HG03558 (cell line): ENCODE results near the gene CALHM2.
"Not testable (repeated sequence)": the region's sequence is repeated elsewhere in the genome, so short reads cannot be mapped to it uniquely, and the experiment has no call there.

Experiments used
- ATAC-seq: cut with Tn5 transposase; IDR thresholded peaks from one replicate; pipeline ENCODE4 v1.9.1; 2021; ENCODE audit warnings: moderate number of reproducible peaks; ENCODE audit not compliant: unreplicated experiment; ENCODE audit errors: extremely low read depth

CALHM2 gene, protein sequence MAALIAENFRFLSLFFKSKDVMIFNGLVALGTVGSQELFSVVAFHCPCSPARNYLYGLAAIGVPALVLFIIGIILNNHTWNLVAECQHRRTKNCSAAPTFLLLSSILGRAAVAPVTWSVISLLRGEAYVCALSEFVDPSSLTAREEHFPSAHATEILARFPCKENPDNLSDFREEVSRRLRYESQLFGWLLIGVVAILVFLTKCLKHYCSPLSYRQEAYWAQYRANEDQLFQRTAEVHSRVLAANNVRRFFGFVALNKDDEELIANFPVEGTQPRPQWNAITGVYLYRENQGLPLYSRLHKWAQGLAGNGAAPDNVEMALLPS

DNA sequence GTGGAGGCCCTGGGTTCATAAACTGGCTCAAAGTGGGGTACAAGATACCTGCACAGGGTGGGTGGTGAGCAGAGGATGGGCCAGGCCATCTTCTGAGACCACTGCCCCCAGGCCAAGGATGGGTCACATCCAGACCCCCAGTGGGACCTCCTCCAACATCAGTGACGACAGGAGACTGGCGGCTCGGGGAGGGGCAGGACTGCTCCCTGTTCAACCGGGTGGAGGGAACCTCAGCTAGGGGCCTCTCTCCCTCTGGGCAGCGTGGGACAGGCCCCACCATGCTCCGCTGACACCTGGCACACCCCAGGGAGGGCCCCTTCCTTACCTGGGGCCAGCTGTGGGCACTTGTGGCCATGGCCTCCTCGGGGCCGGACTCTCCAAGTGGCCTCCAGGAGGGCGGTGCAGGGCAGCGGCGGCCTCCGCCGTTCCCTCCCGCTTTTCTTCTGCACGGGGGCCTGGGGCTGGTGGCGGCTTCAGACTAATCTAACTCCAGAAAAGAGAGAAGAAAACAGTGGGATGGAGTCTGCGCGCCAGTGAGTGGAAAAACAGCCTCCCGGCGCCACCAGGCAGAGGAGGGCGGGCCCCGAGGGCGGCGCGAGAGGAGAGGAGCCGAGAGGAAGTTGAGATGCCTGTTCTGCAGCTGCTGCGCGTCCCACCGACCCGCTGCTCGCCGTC, at the start of gene CALHM2:
Gene CALHM2, minus strand, starts transcription at position 540 of the 675 bp plus-strand sequence. CDS start 2,429 bp downstream, outside the sequence.
- ATAC-seq: no peak

DNA sequence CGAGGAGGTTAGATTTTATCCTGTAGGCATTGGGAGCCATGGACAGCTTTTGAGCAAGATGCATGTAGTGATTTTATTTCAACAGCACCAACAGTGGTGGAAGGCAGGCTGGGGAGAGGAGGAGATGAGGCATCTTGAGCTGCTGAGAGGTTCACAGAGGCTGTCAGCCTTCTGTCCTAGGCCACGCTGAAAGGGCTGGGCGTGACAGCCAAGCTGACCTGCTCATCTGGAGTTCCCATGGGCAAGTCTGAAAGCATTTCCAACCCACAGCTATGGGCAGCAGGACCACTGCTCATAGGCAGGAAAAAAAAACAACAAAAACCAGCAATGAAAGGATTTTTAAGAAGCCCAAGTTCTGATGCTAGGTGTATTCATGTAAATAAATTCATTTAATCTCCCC, 49.0 kb upstream of the CALHM2 start:
- no peak for ATAC-seq

DNA sequence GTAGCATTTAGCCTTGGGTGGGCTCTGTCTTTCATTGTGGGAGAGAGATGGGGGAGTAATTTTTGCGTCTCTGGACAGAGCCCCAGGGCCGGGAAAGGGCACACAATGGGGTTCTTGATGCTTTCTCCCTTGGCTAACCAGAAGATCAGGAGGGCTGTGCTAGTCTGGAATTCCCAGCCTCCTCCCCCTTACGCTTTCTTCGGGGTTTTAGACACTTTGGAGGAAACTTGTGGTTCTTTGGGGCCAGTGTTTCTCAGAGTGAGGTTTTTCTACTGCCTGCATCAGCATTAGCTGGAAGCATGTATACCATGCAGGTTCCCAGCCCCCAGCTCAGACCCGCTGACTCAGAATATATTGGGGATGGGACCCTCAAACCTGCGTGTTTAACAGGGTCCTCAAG, 48.3 kb upstream of the CALHM2 start:
- no peak for ATAC-seq

DNA sequence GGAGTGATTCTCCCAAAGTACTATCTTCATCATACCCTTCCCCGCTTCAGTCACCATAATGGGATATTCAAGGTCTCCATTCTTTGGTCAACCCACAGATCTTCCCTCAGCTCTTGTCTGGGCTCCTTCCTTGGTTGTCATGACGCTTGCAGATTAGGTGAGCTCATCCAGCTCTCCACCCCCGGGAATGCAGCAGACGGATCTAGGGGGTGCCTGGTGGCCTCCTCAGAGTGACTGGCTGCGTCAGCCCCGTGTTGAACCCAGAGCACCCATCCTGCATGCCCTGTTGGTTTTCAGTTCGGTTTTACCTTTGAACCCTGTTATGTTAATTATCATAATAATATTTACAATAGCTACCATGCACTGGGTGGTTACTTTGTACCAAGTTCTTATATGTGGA, 47.7 kb upstream of the CALHM2 start:
- ATAC-seq: no peak

DNA sequence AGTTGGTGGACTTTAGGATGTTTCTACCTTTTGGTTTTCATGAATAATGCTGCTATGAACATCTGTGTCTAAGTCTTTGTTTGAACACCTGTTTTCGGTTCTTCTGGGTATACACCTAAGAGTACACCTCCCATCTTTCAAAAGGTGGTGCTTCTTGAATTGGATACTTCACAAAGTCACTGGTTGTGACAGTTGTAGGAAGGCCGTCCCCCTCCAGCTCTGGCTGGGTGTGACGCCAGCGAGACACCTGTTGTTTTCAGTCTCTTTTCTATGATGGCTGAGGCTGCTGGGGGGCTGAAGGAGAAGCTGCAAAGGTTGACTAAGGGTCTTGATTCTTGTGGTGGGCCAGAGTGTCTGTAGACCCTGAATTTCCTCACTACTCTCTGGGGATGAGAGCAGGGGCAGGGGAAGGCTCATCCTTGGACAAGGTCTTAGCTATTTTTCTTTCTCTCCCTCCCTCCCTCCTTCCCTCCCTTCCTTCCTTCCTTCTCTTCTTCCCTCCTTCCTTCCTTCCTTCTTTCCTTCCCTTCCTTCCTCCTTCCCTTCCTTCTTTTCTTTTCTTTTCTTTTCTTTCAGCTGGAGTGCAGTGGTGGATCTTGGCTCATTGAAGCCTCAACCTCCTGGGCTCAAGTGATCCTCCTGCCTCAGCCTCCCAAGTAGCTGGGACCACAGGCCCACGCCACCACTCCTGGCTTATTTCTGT, 46.9 kb upstream of the CALHM2 start:
- ATAC-seq: no peak

DNA sequence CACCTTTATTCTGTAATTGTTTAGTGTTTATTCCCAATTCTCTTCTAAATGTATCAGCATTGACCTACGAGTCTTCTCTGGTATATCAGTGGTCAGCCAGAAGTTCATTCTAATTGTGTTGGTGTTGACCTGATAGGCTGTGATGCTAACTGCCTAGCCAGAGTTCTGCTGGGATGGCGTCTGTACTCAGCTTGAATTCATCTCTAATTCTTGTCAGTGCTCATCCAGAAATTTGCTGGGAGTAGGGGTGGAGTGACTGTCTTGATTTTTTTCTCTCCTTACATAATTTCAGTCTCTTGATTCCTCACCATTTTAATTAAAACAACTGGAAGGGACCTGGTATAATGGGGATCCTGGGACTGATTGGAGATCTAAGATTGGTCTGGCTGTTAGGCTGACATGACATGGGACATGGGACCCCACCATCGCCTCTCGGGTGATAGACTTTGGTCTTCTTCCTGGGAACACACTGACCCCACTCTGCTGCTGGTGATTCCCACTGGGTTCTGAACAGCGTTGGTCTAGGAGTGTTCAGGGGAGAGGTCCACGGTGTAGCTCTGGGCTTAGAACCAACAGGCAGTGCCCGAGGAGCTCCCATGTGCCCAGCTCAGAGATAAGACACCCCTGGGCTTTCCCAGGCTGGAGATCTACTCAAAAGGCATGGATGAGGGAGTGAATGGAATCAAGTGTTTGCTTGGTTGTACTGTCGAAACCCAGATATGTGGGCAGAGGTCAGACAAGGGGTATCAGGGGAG, 45.2 kb upstream of the CALHM2 start:
- no peak for ATAC-seq

DNA sequence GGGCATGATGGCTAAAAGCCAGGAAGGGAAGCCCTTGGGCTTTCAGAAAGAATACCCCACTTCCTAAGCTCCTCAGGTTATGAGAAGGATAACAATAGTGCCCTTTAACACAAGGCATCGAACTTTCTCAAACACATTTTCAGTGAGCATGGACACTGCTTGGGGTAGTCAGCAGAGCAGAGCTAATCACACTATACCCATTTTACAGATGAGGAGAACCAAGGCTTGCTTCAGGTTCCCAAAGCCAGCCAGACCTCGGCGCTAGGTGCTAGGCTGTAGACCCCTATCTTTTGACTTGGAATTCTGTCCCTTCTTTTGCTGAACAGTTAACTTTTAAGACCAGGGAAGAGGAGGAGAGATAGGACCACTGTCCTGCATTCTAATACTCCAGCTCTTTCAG, 43.2 kb upstream of the CALHM2 start:
- no peak for ATAC-seq

DNA sequence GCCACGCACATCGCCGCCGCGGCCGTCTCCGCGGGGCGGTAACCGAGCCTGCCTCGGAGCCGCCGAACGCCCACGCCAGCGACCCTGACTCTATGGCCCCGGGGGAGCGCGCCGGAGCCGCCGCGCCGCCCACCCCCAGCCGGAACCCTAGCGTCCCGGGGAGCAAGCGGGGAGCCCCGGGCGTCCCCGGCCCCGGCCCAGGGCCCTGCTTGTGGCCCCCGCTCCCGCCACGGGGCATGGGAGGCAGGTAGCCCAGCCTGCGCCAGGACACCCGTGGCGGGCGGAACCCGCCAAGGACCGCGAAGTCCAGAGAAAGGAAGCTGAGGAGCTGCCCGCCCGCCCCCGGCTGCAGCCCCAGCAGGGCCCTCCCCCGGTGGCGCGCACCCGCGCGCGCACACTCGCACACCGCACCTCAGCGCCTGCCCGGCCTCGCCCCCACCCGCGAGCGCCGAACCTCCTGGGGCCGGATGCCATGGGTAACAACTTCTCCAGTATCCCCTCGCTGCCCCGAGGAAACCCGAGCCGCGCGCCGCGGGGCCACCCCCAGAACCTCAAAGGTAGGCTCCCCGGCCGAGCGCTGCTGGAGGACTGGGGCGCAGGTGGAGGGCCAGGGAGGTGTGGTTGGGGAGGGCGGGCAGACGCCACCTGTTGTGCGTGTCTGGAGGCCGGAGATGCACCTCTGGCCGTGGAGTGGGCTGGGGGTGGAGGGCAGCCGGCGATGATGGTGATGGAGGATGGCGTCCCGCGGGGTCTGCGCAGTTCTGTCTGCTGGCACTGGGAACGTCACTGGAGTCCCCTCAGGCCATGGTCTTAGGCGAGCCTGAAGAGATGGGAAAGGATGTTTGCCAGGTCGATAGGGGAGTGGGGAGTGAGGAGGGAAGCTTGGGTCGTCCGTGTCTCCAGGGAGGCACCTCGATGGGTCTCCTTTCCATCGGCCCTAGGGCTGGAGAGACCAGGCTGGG, 42.0 kb upstream of the CALHM2 start:
- no peak for ATAC-seq

DNA sequence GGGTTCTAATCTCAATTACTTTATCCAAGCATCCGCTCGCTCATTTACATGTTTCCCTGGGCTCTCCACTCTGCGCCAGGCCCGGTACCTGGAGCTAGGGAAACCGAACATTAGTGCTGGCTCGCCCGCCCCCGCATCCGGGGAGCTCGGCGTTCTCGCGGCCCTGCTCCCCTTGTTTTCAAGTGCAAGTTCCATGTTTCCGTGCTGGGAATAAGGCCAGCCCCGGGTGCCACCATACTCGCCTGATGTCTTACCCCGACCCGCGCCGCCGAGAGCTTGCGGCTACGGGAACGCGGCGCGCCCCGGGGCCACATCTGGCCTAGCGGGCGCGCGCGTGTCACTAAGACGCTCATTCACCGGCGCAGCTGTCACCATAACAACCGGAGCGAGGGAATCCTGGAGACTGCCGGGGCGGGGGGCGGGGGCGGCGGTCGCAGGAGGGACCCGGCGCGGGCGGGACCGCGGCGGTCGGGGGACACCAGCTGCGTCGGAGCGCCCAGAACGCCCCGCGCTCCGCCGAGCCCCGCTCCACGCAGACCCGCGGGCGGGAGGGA, 41.3 kb upstream of the CALHM2 start, which contains the start of gene NEURL1:
Gene NEURL1, plus strand, starts transcription at position 344 of the 554 bp plus-strand sequence. CDS start 683 bp downstream, outside the sequence.
- ATAC-seq: no peak

DNA sequence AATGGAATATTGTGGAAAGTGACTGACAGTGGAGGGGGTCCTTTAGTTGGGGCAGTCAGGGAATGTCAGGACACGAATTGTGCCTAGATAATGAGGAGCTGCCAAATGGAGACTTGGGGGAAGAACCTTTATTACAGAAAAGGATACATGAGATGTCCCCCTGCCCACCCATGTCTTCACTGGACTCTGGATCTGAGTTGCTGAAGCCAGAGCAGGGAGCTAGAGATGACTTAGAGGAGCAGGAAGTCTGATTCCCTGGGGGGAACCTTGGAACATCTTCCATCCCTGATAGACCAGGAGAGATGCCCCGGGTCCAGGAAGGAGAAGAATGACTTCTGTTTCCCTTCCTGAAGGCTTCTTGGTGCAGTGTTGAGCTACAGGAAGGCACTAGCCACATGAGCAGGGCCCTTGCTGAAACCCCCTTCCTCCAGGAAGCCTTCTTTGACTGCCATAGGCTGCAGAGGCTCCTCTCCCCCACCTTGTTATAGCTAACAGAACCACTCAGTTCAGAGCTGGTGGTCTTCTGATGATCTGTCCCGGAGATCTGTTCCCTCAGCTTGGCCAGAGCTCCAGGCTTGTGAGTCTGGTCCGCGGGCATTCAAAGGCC, 40.6 kb upstream of the CALHM2 start:
- no peak for ATAC-seq

DNA sequence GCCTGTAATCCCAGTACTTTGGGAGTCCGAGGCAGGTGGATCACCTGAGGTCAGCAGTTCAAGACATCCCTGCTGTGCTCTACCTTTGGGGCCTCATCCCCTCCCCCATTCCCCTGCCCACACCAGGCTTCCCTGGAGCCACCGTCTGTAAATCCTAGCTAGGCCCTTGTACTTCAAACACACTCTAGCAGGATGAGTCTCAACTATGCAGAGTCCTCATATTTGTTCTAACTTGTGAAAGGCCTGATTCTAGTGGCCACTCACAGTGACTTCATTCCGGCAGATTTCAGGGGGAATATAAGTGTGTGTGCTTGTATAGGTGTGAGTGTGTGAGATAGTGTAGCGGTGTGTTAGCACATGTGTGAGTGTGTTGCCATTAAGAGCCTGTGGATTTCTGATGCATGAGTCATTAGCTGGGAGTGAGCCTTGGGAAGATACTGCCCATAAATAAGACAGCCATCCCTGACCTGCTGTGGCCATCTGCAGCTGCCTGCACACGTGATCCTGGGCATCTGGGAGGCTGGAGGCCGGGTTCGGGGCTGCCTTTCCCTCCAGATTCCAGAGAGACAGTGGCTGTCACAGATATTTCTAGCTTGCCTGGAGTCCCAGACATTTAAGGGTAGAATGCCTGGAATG, 39.7 kb upstream of the CALHM2 start:
- ATAC-seq: no peak

DNA sequence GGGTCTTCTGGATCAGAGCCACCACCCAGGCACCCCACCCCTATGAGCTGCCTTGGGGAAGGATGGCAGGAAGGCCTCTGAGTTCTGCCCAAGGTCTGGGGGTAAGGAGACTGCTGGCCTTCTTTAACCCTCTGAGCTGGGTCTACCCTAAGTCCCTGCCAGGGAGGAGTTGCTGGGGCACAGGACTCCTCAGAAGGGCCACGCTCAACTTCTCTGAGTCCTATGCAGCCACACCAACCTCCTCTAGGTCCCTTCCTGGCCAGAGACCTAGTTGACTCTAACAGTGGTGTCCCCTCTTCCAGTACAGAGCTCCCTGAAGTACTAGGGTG, 38.8 kb upstream of the CALHM2 start:
- no peak for ATAC-seq

DNA sequence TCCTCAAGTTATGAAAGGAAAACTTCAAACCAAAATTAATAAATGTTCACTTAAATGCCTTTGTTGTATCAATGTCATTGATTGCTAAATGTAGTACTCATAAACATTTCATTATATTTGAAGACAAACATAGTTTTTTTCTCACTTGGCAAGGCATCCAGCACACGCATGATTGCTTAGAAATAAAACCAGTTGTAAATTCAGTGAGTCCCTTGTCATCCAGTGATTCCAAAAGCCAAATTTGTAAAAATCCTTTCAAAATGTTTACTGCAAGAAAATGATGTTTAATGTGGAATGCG, 35.2 kb upstream of the CALHM2 start:
- no peak for ATAC-seq

DNA sequence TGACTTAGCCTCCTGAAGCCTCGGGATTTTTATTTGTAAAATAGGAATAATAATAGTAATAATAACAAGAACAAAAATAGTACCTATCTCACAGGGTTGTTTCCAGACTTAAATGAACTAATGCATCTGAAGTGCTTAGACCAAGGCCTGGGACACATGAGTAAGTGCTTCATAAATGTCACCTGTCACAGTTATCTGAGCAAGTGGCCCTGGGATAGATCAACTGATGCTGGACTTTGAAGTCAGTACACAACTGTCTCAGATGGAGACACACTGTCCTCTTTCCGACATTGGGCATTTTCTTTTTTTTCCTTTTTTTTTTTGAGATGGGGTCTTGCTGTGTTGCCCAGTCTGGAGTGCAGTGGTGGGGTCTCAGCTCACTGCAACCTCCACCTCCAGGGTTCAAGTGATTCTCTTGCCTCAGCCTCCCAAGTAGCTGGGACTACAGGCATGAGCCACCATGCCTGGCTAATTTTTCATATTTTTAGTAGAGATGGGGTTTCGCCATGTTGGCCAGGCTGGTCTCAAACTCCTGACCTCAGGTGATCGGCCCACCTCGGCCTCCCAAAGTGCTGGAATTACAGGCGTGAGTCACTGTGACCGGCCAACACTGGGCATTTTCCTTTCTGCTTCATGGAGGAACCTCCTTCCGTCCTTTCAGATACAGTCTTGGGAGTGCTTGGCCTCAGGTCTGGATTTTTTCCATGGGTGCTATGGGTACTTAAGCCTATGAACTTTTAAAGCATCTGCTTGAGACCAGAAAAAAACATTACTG, 34.7 kb upstream of the CALHM2 start:
- not testable (repeated sequence) for ATAC-seq

DNA sequence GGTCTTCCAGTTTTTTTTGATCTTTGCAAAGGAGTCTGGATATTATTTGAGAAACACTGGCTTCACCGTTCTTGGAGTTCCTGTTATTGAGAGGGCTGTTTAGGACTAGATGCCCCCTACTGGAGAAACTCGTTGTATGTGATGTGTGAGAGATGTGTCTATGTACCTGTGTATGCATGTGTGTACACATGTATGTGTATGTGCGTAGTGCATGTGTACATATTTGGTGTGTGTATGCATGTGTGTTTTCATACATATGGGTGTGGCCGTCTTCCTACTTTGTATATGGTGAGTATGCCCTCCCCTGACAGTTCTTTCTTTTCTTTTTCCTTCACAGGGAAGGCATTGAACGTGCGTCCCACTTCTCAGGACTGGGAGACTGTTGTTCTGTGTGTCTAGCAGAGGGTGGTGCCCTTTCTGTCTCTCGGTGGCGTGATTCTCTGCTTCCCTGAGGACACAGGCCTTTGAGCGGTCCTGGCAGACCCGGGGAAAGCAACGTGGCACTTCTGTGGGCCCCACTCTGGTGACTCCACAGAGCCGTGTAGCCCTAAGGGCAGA, 29.9 kb upstream of the CALHM2 start:
- no peak for ATAC-seq

DNA sequence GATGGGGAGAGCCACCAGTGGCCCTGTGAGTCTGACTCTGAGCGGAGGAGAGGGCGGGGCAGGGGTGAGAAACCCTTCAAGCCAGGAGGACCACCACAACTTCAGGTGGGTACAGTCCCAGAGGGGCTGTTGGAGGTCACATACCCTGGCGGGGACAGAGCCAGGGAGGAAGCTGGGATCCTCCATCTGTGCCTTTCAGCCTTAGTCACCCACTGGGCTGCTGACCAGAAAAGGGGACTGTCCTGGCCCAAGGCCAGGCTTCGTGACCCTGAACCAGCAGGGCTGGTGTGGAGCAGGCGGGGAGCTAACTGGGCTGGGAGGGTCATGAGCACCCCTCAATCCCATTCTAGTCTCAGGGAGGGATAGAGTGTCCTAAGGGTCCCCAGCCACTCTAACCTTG, 28.4 kb upstream of the CALHM2 start:
- ATAC-seq: no peak

DNA sequence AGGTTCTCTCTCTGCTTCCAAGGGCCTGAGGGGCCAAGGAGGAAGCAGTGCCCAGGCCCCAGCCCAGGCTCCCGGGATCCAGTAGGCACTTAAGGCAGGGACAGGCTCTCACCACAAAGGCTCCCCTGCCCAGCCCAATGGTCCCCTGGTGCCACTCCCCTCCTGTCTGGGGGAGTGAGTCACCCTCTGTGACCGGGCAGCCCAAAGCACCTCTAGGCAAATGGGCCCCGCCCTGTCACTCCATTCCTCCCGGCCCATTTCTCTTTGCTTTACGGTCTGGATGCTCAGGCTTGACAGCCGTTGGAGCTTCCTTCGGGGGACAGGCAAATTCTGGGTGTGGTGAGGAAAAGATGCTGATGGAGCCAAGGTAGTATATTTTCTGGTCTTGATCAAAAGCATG, 27.0 kb upstream of the CALHM2 start, which contains the start of gene CALHM3:
Gene CALHM3, minus strand, starts transcription at position 106 of the 400 bp plus-strand sequence. CDS start 208 bp downstream, outside the sequence.
- ATAC-seq: no peak
